Activated CD8-positive, alpha-beta memory T cell treated with anti-CD3 and anti-CD28 coated beads for 36 hours (primary cell): ENCODE results near the gene TSFM. TPM values are rescaled to one million over a fixed set of nuclear protein-coding genes. Genes with fewer than 3 reads are reported as not detected.
"Not testable (repeated sequence)": the region's sequence is repeated elsewhere in the genome, so short reads cannot be mapped to it uniquely, and the experiment has no call there.

ENCODE experiments used
- CTCF ChIA-PET: fragments of 350-600 bp; sonication (Branson Sonifier 250); formaldehyde crosslinking; loops from one replicate; lab custom pipeline; 2021; ENCODE audit warnings: antibody characterized with exemption; lab: Charles Lee
- POLR2A ChIA-PET: fragments of 350-600 bp; sonication (Branson Sonifier 250); formaldehyde crosslinking; loops from one replicate; lab custom pipeline; 2021; ENCODE audit warnings: antibody characterized with exemption; lab: Charles Lee
- total RNA-seq, 2 experiments: library from RNA; stranded (reverse); gene quantifications; one replicate each; pipeline ENCODE4 v1.2.3, GENCODE V29; 2021

The TSFM gene
- total RNA-seq, 2 experiments from 2014 or later: 66.0 to 69.8 TPM

DNA sequence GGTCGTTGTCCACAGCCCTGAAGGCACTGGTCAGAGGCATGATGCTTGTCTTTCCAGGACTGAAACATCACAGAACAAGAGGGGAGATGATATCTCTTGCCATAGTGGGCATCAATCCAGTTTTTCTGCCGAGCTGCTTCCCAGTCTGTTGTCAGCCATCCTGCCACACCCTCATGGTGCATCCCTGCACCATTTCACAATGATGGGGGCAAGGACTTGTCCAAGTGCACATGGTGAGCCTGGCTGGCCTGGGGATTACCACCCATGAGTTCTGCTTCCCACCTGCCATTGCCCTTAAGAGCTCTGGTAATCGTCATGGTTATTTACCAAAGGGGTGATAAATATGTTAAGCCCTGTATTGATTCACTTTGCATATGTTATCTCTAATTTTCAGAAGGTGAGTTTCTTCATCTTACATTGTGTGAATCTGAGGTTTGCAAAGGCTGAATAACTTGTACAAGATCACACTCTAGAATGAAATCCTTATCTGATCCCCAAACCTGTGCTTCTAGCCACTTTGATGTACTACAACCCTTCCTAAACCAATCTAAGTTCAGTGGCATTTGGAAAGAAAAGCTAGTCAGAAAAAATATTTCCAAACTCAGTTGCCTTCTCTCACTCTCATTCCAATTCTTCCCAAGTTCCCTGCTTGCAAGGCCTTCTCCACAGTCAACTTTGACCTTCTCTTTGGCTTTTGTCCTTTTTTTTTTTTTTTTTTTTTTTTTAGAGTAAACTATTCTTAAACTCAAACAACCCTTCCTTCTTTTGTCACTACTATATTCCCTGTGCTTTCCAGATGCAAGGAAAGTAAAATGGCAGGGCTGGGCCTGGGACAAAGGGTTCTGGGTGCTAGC is 33.6 kb downstream of the TSFM start:
- CTCF ChIA-PET: interaction anchor here (1.0 to 1.4 kb wide), 2 partner anchors 89 kb away, joined by 3 to 4 read pairs; no protein-coding TSS in a partner anchor
- POLR2A ChIA-PET: interaction anchor here (0.7 to 1.2 kb wide), 2 partner anchors 20 to 33 kb away, joined by 3 to 6 read pairs; no protein-coding TSS in a partner anchor

DNA sequence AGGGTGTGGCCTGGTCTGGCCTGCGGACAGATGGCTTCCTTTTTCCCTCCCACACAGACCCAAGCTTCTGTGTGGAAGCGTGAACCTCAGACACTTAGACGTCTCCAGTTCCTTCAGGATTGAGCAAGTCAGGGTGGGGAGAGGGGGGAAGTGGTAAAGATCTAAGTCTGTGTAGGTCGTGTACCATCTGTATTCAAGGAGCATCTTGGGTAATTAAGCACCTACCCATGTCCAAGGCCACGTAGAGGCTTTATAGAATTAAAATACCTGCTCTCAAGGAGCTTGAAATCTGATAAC is 34.2 kb downstream of the TSFM start:
- ChIA-PET CTCF (interaction anchor here (0.7 to 1.0 kb wide), 2 partner anchors 86 to 88 kb away, joined by 3 read pairs; no protein-coding TSS in a partner anchor), POLR2A (no interaction called here)

DNA sequence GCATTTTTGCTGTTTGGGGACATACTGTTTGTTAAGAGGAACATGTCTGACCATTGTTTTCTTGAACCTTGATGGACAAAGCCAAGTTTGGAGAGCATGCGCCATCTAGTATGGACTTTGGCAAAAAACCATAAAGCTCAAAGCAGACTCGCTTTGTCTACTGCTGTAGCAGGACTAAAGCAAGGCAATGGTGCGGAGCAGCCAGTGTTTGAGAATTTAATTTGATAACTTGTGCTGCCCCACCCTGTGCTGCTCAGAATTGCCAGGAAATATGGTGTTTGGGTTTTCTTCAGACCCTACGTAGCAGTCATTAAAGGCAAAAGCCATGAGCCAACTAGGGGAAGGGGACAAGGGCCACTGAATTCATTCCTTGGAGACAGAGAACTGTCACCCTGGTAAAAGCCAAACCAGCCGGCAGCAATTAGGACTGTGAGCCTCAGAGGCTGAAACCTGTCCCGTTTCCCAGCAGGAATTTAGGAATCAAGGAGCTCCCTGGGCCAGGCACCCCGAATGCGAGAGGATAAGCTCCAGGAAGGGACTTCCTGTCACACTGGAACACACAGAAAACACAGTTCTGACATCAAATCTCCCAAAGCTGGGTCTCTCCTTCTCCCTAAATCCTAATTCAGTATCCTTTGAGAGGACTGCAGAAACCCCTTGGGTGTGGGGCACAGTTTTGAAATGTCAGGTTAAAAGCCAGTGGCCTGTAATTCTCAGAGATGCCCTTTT is 34.8 kb downstream of the TSFM start:
- POLR2A ChIA-PET: interaction anchor here (0.6 kb wide), 1 partner anchor 105 kb away, joined by 4 read pairs; no protein-coding TSS in a partner anchor

DNA sequence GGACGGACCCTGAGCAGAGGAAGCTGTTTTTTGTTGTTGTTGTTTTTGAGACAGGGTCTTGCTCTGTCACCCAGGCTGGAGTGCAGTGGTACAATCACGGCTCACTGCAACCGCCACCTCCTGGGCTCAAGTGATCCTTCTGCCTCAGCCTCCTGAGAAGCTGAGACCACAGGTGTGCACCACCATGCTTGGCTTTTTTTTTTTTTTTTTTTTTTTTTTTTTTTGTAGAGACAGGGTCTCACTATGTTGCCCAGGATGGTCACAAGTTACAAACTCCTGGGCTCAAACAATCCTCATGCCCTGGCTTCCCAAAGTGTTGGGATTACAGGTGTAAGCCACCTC is 35.4 kb downstream of the TSFM start:
- CTCF ChIA-PET: interaction anchor here (0.9 to 1.5 kb wide), 2 partner anchors 14 to 36 kb away, joined by 3 read pairs; no protein-coding TSS in a partner anchor

More for the DNA sequence above, 34.8 kb downstream of the TSFM start:
- CTCF ChIA-PET: interaction anchor here (0.7 to 1.5 kb wide), 3 partner anchors 15 to 87 kb away, joined by 3 read pairs; no protein-coding TSS in a partner anchor

DNA sequence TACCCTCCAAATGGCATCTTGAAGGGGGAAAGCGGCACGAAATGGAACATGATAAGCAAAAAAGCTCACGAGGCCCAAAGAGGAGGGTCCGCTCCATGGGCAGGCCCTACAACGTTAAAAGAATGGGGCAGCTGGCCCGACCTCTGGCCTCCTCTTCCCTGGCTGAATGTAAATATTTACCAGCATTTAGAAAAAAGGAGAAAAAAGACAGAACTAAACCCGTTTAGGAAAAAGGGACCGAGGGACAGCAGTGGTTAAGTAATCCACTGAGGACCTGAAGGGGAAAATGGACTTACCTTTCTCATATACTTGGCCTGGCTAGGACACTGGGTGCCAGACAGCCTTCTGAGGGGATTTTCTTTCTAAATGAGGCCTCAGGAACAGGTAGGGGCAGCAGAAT is 37.5 kb downstream of the TSFM start:
- POLR2A ChIA-PET: not testable (repeated sequence)
- CTCF ChIA-PET: interaction anchor here (0.7 kb wide), 1 partner anchor 17 kb away, joined by 3 read pairs; no protein-coding TSS in a partner anchor

More for the DNA sequence above, 35.4 kb downstream of the TSFM start:
- POLR2A ChIA-PET: not testable (repeated sequence)

DNA sequence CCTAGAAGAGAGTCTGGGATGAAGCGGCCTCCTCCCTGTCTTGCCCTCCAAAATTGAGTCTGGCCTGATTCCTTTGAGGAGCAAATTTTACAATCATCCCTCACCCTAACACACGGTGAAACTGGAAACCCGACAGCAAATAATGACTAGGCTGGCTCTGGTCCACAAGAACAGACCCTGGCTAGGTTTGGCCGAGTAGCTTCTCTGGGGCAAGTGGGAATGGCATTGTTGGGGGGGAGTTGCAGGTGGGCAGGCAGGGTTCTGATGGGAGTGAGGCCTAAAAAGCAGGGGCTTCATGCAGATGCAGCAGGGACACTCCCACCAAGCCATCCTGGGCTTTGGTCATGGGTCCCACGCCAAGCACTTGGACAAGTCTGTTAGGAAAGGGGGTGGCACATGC is 38.4 kb downstream of the TSFM start:
- CTCF ChIA-PET, POLR2A ChIA-PET: not testable (repeated sequence)

DNA sequence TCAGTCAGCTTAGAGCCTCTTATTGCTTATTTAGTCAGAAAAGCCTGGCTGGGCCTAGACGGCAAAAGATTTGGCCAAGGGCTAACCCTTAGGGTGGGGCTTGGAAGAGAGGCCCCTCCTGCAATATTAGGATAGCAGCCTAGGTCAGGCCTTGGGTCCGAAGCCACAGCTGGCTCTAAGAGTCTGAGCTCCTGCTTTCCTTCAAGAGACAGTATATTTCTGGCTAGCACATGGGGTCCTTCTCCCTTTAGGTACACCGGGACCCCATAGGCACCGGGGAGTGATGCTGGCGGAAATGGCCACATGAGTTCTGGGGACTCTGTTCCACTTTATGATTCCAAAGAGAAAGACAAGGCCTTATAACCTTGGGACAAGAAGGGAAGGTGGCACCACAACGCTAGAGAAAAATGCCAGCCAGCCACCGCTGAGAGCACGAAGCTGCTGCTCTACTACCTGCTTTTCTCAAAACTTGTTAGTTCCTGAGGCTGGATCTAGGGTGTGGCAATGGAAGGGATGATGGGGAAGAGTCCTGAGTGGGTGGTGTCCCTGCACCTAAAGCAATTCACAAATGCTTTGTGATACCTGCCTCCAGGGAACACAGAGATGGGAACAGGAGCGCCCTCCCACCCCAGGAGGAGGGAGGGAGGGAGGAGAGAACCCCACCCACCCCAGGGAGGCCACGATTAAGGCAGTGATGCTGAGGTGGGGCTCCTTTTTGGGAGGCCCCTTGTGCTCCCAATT is 39.1 kb downstream of the TSFM start:
- POLR2A ChIA-PET: no interaction called here
- CTCF ChIA-PET: no interaction called here

DNA sequence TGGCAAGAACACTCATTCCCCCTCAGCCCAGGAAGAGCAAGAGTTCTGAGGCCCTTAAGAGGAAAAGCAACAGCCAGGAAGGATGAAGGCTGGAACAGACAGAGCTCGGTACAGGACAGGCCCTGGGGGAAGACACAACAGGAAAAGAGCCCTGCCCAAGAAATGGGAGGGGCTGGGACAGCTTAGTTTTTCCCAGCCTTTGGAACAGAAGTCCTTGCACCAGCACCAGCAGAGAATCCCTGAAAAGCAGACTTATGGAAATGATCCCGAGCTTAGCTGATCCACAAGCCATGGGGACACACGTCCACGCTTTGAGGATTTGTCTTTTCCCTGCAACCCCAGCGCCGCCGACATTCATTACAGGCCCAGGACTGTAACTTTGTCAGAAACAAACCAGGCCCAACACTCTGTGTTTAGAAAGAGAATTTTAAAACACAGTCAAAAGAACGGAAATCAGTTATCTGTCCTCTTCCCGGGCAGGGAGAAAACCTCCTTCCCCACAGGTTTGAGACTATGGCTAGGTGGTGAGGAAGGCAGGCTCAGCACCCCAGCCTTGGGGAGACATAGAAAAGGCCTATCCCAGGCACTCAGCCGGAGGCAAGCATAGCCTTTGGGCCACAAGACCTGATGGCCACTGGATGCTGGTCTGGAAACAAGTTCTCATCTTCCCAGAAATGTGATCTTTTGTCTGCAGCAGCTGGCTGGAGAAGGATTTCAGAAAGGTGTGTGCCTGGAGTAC is 40.0 kb downstream of the TSFM start:
- POLR2A ChIA-PET: interaction anchor here (0.6 kb wide), 1 partner anchor 155 kb away, joined by 3 read pairs; no protein-coding TSS in a partner anchor

DNA sequence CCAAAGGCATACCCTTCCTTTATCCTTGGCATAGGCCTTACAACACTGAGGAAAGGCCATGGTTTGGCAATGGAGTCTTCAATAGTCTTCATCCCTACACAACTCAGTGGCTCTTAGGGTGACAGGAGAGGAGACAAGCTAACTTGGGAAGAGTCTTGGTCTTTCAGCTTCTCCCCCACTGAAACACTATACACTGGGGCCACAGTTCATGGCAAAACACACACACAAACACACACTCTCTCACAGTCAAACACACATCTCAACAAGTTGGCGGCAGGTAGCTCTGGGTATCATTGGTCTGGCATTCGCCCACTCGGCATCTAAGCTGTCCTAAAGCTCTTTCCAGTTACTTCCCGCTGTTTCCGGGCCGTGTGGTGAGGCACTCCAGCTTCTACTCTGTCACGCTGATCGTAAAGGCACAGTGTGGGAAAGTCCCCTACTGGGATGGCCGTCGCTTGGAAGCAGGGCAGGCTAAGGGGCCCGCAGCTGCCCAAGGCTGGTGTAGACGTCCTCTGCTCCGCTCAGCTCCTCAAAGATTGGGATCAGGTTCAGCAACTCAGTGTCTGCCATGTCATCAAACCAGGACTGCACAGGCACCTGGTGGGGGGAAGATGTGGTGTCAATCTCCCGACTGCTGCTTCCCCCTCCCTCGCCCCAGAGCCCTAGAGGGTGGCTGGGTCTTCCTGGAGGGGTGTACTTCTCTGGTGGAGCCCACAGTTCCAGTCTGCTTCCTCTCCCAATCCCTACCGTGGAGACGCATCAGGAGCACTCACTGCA is 40.7 kb downstream of the TSFM start:
- CTCF ChIA-PET: no interaction called here
- POLR2A ChIA-PET: interaction anchor here (0.6 kb wide), 1 partner anchor 155 kb away, joined by 3 read pairs; no protein-coding TSS in a partner anchor

More for the DNA sequence above, 40.0 kb downstream of the TSFM start:
- CTCF ChIA-PET: no interaction called here

DNA sequence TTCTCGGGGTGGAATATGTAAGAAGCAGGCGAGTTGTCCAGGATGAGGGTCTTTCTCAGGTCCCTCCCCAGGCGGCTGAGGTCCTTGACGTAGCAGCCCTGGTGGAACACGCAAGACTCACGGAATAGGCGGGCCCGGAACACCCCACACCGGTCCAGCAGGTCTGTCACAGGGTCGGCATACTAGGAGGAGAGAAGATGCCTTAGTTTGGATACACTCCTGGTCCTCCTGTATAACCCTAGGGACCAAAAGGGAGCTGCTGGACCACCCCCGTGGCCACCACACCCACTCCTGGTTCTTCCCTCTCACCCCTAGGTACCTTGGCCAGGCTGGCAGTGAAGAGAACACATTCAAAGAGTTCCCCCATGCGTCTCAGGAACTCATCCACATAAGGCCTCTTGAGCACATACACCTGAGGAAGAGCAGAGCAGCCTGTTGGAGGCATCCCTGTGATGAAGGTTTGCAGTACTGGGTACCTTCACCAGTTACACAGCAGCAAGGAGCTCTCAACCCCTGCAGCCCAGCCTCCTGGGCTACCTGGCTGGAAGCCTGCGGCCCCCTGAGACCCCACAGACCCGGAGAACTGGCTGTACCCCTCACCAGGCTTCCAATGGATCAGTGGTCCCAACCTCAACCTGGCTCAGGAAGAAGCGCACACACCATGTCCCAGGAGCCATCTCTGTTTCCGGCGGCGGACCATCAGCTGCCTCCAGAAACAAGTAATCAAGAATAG is 41.5 kb downstream of the TSFM start:
- ChIA-PET POLR2A (no interaction called here), CTCF (no interaction called here)

DNA sequence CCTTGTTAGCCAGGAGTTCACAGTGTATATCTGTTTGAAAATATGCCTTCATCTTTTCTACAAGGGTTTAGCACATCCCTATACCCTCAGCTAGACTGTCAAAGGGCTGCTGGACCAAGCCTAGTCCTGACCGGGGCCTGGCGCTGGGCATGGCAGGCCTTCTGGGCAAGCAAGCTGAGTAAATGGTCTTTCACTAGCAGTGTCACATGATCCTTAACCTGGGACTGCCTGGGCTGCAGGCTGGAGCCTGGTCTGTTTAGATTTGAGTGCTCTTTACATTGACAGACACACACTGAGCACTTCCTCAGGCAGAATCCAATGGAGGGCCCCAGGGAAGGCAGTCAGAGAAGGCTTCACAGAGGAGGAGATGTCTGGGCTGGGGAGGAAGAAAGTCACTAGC is 42.9 kb downstream of the TSFM start:
- ChIA-PET CTCF (interaction anchor here (0.8 to 1.3 kb wide), 2 partner anchors 8 to 79 kb away, joined by 3 to 6 read pairs; no protein-coding TSS in a partner anchor), POLR2A (interaction anchor here (0.6 kb wide), 1 partner anchor 11 kb away, joined by 3 read pairs; no protein-coding TSS in a partner anchor)

DNA sequence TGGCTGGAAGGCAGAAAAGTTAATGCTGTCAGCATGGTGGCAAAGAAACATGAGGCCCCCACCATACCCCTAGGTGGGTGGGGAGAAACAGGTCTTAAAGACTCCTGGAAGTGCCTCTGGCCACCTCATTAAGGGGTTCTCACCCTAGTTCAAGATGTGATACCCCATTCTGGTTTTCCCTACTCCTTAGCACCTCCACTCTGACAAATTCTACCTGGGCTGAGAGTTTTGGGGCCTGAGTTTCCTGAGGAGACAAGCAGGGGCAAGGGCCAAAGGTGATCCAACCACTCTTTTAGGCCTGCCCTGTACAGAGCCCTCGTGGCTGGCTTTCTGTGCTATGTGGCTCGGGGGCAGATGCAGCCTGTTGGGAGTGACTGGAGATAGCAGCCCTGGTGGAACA is 43.8 kb downstream of the TSFM start:
- ChIA-PET CTCF (no interaction called here), POLR2A (no interaction called here)

DNA sequence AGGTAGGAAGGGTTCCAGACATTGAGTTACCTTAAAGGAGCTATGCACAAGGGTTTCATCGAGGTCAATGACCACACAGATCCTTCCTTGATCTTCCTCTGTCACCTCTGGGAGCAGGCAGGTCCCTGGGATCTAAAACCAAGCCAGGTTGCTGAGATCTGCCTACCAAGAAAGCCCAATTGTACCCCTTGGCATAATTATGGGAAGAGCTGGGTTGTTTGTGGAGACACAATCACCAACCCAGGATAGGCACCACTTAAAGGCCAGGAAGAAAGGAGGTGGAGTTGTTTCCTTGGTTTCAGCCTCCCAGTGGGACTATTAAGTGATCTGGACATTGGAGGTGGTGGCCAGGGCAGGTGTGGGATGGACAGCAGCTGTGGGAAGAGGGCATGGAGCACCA is 44.4 kb downstream of the TSFM start:
- ChIA-PET POLR2A (no interaction called here), CTCF (no interaction called here)

DNA sequence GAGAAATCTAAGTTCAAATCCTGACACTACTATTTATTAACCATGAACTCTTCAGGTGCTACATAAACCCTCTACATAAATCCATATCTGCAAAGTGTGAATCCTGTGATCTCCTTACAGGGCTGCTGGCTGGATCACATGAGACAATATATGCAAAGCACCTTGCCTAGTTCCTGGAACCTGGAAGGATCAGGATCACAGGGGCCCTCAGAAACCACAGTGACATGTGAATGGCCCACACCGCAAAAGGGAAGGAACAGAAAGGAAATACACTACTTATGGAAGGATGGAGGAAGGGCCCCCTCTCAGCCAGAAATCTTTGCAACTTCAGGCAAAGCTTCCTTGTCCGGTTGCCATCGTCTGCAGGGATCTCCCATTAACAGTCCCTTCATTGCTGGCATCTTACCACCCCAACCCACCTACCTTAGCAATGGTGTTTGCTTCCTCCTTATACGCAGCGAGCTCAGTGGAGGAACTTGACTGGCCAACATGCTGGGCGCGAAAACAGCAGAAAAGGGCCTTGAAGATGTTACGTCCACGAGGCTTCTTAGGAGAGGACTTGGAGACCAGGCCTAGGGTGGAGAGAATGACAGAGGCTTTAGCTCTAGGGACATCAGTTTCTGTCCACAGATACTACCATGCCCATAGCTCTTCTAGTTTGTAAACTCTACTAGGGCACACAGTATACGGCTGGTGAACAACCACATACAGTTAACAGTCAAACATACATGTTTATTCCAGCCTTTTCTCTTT is 46.6 kb downstream of the TSFM start:
- ChIA-PET POLR2A (interaction anchor here (0.5 kb wide), 1 partner anchor 35 kb away, joined by 5 read pairs; no protein-coding TSS in a partner anchor), CTCF (interaction anchor here (1.3 to 2.7 kb wide), 4 partner anchors 15 to 76 kb away, joined by 3 to 14 read pairs (median 3); no protein-coding TSS in a partner anchor)

DNA sequence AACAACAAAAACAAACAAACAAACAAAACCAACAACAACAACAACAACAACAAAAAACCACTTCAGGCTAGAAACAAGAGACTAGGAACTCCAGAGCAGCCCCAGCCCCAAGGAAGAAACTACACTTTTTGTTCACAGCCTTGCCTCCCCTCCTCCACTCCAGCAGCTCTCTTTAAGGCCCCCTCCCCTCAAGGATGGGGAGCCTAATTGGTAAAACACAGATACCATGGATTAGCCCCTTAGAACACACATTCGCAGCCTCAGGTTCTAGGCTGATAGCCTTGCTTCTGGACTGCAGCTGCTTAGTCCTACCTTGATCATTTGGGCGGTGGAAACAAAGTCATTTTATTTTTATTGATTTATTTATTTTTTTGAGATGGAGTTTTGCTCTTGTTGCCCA is 47.8 kb downstream of the TSFM start:
- ChIA-PET POLR2A (no interaction called here), CTCF (interaction anchor here (0.9 to 2.7 kb wide), 5 partner anchors 14 to 75 kb away, joined by 3 to 14 read pairs (median 3); no protein-coding TSS in a partner anchor)

DNA sequence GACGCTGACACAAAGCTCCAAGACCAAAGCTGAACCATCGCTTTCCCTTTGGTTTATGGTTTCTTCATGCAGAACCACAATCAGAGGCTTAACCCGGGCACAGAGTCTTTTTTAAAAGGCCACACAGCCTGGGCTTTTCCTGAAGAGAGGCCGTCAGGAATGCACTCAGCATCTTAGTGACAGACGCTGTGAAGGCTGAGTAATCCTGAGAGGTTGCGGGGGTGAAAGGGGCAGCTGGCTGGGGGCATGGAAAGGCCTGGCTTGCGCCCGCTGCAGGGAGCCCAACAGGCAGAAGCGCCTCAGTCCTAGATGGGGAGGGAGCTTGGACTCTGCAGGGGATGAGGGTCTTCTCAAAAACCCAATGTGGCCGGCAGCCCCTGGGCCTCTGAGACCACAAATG is 50.4 kb downstream of the TSFM start:
- CTCF ChIA-PET: interaction anchor here (0.7 to 5.0 kb wide), 12 partner anchors 8 to 109 kb away, joined by 3 to 50 read pairs (median 4); partner anchors contain the start of gene AVIL
- POLR2A ChIA-PET: interaction anchor here (0.7 to 1.0 kb wide), 2 partner anchors 10 to 13 kb away, joined by 5 to 10 read pairs; partner anchors contain the start of gene CTDSP2
